GM18502 (cell line): ENCODE data around the gene LAPTM4A.

Source experiments
- ATAC-seq: cut with Tn5 transposase; IDR thresholded peaks from one replicate; pipeline ENCODE4 v1.9.1; 2021; ENCODE audit warnings: mild to moderate bottlenecking; ENCODE audit not compliant: unreplicated experiment, poor library complexity

The LAPTM4A gene

DNA sequence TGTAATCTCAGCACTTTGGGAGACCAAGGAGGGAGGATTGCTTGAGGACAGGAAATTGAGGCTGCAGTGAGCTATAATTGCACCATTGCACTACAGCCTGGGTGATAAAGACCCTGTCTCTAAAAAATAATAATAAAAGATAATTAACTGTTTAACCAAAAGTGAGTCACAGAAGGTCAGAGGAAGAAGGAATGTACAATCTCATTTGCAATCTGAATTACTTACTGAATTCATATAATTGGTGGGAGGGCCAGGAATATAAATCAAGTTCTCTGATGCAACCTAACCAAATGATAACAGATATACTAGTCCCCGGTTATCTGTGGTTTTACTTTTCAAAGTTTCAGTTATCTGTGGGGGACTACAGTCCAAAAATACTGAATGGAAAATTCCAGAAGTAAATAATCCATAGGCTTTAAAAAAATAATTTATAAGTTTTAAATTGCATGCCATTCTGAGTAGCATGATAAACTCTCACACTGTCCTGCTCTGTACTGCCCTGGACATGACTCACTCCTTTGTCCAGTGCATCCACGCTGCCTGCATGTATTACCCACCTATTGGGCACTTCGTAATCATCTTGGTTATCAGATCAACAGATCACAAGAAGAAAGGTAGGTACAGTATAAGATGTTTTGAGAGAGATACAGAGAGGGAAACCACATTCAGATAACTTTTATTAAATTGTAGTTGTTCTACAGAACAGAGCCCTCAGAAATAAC is 26.2 kb downstream of the LAPTM4A start:
- ATAC-seq = no peak

DNA sequence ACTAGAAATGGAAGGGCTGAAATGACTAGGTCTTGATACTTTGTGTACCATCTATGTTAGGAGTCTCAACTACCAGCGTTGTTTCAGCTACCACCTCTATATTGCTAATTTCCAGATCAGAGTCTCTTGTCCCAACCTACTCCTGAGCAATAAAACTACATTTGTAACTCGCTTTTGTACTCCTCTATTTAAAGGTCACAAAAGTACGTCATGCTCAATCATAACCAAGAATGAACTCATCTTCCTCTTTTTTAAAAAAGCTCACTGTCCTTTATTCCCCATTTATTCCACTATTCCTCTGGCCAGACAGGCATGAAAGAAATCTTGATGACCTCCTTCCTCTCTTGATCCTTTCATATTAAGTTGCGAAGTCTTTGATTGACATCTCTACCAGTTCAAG is 27.7 kb downstream of the LAPTM4A start:
- ATAC-seq = no peak

DNA sequence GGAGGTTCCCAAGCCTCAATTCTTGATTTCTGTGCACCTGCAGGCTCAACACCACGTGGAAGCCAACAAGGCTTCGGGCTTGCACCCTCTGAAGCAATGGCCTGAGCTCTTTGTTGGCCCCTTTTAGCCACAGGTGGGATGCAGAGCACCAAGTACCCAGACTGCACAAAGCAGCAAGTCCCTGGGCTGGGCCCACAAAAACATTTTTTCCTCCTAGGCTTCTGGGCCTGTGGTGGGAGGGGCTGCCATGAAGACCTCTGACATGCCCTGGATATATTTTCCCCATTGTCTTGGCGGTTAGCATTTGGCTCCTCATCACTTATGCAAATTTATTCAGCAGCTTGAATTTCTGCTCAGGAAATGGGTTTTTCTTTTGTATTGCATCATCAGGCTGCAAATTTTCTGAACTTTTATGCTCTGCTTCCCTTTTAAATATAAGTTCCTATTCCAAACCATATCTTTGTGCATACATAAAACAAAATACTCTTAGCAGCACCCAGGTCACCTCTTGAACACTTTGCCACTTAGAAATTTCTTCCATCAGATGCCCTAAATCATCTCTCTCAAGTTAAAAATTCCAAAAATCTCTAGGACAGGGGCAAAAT is 29.9 kb downstream of the LAPTM4A start:
- no peak for ATAC-seq

DNA sequence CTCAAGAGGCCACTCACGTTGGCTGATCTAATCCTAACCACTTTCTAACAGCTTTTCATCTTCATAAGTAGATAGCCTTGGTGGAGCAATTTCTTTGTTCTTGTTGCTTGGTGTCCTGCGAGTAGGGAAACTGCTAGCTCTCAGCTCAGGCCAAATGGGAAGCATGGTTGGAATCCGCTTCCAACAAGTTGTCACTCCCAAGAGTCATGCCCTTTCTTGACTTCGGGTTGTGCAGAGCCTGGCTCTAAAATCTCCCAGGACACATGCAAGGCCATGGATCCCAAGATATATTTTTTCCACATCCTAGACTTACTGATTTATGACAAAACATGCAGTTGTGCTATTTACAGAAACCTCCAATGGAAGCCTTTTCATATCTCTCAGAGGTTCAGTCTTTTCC is 31.7 kb downstream of the LAPTM4A start:
- no peak for ATAC-seq

DNA sequence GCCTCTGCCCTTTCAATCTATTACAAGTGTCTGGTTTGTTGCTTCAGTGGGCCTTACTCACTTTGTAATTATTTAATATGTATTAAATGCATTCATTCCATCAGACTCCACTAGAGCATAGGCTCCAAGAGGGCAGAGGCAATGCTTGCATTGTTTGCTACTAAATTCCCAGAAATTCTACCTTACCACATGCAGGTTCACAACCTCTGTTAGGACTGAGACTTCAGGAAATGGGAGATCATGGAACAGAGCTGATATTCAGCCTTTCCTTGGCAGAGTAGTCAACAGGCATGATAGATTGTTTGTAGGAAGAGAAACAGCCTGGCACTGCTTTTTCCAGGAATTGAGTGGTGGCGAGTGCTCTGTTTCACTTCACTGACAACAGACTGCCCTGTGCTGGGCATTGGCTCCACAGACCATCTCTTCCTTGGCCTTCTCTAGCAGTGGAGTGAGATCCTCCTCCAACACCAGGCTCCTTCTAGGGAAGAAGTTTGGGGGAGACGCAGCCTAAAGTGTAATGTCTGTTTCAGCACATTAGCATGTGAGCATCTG is 32.8 kb downstream of the LAPTM4A start:
- no peak for ATAC-seq

DNA sequence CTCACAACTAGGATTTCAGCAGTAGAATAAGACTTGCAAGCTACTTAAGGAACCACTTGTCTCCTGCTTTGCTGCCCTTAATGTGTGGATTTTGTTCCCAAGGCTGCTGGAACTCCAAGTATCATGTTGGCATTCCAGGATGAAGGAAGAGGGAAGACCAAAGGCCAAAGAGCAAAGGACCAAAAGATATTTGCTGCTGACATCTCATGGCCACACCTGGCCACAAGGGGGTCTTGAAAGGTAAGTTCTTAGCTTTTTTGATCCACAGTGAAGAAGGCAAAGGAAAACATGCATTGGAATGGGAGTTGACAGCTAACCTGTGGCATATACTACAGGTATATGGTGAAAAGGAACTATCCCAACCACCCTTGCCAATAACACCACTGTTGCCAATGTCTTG is 35.1 kb downstream of the LAPTM4A start:
- no peak for ATAC-seq

DNA sequence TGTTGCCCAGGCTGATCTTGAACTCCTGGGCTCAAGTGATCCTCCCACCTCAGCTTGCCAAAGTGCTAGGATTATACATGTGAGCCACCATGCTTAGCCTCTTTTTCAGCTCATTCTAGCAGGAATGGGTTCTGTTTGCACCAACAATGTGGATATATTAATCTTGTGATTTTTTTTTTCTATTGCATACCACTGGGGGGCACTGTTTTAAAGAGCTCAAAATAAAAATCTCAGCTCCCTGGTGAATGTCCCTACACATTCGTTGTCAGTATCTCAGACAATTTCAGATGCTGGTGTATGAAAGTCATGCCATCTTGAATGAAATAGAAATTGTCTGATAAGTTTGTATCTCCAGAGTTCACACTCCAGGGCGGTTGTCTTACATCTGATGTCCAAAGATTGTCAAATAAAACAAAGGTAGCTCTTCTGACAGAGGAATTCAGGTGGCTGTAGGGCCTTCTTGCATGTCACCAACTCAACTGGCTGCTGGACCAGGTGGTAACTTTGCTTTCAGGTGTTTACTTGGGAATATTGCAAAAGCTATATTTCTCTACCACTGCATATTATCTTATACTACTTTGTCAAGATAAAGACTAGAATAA is 35.8 kb downstream of the LAPTM4A start:
- ATAC-seq = peak; percentile 43

DNA sequence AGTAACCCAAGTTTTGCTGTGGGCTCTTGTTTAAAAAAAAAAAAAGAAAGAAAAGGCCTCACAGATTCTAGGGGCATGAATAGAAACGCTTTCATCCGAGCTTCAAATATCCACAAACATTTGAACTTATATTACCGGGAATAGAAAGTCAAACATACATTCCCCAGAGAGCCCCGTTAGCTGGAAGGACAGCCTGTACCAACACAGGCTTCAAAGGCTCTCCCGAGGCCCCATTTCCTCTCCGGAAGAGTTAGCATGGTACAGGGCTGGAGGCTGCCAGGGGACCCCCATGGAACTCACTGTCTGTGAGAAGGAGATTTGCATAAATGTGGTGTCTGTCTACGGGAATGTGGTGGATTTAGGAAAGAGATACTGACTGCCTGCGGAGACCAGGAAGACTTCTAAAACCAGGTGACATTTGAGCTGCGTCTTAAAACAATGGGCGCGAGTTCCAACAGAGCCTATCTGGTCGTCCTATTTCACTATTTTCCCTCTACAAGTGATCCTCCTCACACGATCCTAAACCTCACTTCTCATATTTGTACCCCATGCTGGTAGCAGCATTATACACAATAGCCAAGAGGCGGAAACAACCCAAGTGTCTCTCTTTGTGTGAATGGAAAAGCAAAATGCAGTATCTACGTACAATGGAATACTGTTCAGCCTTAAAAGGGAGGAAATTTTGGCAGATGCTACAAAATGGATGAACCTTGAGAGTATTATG is 38.1 kb downstream of the LAPTM4A start:
- ATAC-seq = no peak

DNA sequence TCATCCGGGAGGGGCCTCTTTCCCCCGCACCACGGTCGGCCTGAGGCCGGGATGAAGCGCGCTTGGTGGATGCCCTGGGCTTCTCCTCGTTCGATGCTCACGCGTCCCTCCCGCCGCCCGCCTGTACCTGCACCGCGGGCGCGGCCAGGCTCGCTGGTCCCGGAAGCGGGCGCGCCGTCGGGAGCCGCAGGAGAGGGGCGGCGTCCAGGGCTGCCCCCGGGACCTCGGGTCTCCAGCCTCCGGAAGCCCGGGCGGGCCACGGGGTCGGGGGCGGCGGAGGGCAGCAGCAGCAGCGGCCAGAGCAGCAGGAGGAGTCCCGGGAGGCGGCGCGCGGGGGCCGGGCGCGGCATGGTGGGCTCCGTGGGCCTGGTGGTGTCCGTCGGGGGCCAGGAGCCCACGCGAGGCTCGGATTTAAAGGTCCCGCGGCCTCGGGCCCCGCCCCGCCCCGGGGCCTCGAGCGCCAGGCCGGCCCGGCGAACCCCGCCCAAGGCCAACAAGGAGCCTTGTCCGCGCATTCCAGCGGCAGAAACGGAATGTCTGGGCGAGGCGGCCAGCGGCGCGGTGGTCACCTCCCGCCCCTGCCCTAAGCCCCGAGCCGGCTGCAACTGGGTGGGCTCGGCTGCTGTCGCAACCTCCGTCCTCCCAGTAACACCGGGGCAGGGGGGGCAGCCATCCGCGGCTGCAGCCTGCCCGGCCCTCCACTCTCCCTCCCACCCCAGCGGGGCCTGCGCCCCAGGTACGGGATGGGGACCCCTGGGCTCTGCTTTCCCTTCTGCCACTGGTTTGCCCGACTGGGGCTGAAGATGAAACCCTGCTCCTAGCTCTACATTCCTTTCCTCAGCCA is 38.9 kb downstream of the LAPTM4A start, which contains the start of gene MATN3:
TSS of gene MATN3 (minus strand) at position 387 of the 844 bp plus-strand sequence. CDS start at position 350, 37 bp downstream.
- no peak for ATAC-seq

DNA sequence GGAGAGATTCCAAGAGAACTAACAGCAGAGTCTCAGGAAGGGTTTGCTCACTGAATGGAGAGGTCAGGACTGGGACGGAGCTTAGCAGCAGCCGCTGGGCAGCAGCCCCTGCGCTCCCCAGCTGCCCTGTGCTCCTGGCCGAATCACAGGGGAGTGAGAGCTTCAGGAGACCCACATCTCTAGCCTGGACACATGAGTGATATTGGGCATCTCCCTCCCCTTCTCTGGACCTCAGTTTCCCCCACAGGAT is 39.5 kb downstream of the LAPTM4A start:
- ATAC-seq = no peak

DNA sequence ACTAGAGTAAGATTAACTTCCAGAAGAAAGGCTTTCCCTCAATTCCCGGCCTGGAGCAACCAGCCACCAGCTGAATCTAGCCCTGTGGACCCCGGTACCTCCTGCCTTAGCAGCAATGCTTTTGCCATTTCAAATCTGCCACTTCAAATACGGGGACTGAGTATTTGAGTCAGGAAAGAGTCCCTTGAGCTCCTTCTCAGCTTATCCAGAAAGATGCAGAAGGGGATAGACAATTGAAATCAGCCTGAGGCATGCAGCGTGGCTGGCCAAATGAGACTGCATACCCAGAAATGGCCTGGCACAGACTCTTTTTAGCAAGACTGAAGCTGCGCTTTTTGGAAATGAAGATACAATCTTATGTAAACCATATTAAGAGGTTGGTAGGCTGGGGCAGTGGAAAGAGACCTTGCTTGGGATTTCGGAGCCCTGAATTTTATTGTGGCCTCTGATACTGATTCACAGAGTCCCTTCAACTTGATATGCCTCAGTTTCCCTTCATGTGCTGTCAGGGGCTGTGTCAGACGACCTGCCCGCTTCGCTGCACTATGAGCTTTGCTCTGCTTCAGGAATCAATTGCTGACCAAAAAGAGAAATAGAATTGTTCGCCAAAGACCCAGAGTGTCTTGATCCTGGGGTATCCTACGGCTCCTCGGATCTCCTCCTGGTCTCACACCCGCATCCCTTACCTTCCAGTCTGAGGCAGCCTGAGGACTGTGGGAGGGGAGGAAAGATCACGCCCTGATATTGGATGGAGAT is 40.0 kb downstream of the LAPTM4A start:
- ATAC-seq = no peak

DNA sequence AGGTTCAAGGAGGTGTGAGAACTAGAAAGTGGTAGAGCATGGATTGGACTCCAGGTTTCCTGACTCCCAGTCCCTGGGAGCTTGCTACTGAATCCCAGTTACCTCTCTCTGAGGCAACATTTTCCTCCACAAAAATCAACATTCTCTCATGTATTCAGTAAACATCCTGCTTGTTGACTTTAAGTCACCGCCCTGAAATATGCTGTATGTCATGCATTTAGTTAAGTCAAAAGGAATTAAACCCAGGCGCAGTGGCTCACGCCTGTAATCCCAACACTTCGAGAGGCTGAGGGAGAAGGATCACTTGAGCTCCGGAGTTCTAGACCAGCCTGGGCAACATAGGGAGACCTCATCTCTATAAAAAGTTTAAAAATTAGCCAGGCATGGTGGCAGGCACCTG is 42.7 kb downstream of the LAPTM4A start:
- ATAC-seq = no peak

DNA sequence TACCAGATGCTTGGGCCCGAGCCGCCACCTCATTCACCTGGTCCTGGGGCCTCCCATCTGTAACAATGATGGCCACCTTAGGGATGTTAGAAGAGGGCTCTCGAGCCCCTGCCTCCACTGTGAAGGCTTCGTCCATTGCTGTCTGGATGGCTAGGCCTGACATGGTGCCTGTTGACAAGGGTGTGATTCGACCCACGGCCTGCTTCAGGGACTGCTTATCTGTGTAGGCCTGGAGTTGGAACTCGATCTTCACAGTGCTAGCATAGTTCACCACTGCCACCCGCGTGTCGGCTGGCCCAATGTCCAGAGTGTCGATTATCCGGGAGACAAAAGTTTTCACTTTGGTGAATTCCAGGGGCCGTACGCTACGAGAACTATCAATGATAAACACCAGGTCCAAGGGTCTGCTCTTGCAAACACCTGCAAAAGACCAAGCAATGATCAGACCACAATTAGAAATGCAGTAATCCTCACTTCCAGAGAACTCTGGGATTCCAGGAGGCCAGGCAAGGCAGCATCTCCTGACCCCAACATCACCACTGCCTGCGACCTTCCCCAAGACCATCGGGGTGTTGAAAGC is 45.4 kb downstream of the LAPTM4A start:
- no peak for ATAC-seq

DNA sequence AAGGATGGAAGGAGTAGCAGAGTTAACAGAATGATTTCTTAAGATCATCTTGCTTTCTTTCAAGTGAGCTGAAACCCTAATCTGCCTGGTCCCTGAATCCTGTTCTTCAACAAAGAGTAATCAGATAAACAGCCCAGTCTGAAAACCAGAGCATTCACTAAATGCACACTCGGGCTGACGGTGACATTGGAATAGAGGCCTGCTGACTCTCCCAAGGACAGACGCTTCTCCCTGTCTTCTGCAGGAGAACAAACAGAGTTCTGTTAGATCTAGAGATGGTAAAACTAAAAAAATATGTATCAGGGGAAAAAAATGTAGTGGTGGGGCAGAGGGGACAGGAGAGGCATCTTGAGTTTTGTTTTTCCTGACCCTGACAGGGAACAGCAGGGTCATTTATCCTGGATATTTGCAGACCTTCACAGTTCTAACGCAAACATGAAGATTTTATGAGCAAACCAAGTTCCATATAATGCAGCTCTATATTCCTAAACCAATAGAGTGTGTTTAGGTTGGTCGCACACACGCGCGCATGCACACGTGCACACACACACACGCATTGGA is 46.3 kb downstream of the LAPTM4A start:
- ATAC-seq = no peak

DNA sequence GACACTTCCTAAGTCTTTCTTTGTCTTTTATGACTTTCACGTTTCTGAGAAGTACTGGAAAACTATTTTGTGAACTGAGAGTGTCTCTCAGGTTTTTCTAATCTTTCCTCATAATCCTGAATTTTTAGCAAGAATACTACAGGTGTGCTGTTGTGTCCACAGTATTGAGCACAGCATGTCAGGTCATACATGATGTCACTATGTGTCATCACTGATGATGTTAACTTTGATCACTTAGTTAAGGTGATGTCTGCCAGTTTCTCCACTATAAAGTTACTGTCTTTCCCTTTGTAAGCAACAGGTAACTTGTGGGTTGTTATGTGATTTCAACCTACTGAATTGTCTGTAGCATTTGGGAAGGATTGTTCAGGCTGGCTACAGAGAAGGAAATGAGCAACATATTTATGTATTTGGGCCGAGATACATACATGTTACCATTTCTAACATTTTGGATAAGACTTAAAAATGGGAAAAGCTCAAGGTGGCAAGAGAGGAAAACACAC is 50.0 kb downstream of the LAPTM4A start:
- ATAC-seq = no peak

DNA sequence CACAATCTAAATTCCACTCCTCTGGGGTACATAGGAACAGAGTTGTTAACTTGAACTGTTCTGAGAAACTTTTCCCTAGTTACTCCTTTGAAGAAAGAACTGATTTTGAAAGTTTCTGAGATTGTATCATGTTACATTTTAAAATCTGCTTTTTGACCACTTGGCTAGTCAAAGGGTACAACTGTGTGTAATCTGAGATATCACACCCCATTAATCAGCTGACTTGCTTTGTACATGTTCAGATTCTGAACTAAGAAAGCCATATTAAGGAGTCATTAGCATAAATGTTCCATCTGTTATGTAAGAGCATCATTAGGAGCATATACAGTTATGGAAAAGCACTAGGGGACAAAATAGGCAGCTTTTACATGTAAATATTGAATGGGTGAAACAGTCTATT is 57.7 kb downstream of the LAPTM4A start:
- no peak for ATAC-seq

DNA sequence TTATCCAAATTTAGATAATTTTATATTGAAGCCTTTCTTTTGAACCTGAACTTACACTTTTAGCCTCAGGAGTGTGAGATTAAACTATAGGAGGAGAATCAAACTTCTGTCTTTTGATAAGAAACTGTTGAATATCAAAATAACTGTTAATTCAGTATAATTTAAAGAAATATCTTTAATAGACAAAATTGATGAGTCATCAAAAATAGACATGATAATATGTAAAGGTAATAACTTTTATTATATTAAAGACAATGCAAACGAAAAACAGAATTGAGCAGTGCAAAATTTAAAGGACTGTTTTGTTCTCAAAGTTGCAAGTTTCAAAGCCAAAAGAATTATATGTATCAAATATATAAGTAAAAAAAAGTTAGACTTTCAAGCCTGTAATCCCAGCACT is 59.5 kb downstream of the LAPTM4A start:
- no peak for ATAC-seq

DNA sequence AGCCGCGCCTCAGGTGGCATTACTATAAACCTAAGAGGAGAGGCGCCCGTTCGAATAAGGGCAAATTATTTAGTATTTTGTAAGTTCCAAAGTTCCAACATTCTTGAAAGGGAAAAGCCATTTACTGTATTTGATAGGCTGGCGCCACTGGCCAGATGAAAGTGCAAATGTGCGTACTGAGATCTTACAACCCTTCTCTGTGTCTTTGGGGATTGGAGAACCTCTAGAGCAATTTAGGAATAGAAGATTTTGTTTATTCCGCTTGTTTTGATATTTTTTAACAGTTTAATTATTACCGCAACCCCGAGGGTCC is 61.1 kb downstream of the LAPTM4A start:
- no peak for ATAC-seq
